ENCODE measurements around the gene CLEC11A.
"Not testable (repeated sequence)": the region's sequence is repeated elsewhere in the genome, so short reads cannot be mapped to it uniquely, and the experiment has no call there.

The CLEC11A gene

DNA sequence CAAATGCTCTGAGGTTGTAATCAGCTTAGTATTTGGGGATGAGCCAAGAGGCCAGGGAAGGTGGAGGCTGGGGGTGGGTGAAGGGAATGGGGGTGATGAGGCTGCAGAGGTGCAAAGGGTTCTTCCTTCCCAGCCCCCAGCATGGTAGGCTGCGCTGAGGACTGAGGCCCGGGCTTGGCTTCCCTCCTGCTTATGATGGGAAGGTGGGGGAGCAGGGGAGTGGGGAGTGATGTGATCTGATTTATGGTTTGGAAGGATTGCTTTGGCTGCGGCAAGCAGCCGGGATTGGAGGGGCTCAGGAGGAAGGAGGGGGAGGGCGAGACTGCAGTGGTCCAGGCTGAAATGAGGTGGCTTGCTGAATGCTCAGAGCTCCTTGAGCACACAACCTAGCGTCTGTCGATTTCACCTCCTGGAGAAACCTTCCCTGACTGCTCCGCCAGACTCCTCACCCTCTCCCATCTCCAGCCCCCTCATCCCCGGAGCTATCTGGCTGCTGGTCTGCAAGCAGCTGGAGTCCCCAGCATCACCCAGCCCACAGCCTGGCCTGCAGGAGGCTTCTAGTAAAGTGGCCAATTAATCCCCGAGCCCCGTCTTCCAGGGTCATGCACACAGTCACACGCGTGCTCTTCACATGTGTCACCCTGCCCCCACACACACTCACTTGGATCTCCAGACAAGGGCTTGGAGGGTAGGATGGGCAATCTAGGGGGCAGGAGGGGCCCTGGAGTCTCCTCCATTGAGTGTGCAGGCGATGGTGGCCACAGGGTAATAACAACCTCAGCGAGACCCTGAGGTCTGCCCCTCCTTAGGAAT is 757 bp upstream of the CLEC11A start:
- no peak for DNase-seq (ENCODE audit: low spot score)

DNA sequence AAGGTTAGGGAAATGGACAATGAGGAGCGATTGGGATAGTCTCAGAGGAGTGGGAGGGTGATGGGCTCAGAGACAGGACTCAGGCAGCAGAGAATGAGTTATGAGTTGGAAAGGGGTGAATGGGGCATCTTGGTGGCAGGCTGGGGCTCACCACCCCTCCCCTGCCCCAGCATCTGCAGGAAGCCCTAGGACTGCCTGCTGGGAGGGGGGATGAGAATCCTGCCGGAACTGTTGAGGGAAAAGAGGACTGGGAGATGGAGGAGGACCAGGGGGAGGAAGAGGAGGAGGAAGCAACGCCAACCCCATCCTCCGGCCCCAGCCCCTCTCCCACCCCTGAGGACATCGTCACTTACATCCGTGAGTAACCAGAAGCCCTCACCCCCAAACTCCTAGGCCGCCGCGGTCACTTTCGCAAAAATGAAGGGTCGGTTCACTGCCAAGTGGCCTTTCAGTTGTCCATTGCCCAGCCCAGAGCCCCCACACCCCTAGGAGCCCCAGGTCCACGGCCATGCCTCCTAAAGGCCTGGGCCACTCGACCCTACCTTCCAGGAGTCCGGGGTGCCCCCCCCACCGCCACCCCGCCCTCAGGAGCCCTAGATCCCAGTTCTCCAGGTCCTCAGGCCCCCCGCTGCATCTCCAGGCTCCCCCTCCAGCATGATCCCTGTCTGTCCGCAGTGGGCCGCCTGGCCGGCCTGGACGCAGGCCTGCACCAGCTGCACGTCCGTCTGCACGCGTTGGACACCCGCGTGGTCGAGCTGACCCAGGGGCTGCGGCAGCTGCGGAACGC is 764 bp downstream of the CLEC11A start:
- DNase-seq (ENCODE audit: low spot score), result no peak

- peak; percentile 82 for DNase-seq (ENCODE audit: low spot score)
Measured at GRCh38 chr19:50724522-50725217, 1.5 kb downstream of the CLEC11A start.

GRCh38 chr19:50725218-50725910 is 2.2 kb downstream of the CLEC11A start:
- DNase-seq (ENCODE audit: low spot score), result no peak

DNA sequence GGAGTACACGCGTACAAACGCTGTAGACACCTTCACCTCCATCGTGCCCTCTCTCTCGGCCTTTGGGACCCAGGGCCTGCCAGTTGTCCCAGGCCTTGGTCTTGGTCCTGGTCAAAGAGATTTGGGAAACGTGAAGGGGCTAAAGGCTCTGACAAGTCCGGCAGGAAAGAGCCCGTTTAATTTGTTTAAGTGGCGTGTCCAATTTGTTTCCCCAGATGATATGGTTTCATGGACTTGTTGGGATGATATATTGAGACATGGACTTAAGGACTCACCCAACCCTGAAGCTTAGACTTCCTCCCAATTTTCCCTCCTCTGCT is 2.7 kb downstream of the CLEC11A start:
- no peak for DNase-seq (ENCODE audit: low spot score)

GRCh38 chr19:50728084-50728737 is 5.0 kb downstream of the CLEC11A start:
- DNase-seq (ENCODE audit: low spot score), result no peak

DNA sequence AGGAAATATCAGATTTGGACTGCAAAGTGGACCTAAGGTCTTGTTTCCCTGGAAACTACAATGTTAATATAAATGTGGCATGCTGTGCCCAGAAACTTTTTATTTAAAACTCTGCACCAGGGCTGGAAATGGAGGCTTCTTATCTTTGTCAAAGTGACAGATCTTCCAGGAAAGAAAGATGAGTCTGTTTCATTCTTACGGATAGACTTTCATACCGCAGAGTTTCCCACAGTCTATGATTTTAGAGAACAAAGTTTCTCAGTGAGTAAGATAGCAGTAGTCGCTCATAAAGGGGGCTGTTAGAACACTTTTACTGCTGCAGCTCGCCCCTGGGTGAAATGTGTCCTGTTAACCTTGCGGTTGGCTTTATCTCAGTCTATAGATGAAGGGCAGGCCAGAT is 6.7 kb downstream of the CLEC11A start:
- no peak for DNase-seq (ENCODE audit: low spot score)

DNA sequence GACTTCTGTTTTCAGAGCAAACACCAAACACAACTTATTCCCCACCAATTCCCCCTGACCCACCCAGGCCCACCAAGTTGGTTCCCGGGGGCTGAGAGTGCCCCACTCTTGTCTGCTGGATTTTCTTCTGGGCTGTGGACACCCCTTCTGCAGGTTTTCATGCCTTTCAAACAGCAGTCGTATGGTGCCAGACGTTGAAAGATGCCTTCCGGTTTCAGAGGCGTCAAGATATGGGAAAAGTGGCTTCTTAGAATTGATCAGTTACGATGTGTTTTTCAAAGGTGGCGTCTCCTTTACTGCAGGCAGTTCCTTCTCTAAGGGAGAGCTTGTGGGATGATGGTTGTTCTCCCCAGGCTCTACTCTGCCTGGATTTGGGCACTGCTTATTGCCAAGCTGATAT is 12.7 kb downstream of the CLEC11A start:
- no peak for DNase-seq (ENCODE audit: low spot score)

- no peak for DNase-seq (ENCODE audit: low spot score)
Measured at GRCh38 chr19:50736338-50736737, 13.2 kb downstream of the CLEC11A start.

GRCh38 chr19:50739132-50739913 is 16.2 kb downstream of the CLEC11A start:
- DNase-seq (ENCODE audit: low spot score), result no peak

- DNase-seq (ENCODE audit: low spot score), result no peak
Measured at GRCh38 chr19:50739914-50740426, 16.8 kb downstream of the CLEC11A start.

DNA sequence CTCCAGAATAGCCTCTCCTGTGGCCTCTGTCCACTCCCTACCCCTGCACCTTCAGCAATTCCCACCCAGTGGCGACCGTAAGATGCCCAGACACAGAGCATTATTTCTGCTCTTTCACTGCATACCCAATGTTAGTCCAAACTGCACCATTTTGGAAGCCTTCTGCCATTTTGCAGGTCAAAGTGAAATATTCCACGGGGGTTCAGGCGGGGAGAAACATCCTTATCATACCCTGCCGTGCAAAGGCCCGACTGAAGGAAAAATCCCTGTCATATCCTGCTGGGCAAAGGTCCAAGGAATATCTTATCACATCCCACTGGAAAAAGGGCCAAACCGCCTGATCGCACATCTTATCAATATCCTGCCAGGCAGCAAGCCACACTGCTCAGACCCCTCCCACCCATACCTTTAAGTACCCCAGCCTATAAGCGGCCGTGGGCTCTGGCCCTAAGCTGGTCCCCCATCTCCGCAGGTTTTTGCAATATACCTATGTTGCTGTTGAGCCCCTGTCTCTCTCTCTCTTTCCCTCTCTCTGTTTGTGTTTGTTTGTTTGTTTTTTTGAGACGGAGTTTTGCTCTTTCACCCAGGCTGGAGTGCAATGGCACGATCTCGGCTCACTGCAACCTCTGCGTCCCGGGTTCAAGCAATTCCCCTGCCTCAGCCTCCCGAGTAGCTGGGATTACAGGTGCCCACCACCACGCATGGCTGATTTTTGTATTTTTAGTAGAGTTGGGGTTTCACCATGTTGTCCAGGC is 18.2 kb downstream of the CLEC11A start:
- DNase-seq (ENCODE audit: low spot score), result no peak

- DNase-seq (ENCODE audit: low spot score), result no peak
Measured at GRCh38 chr19:50743537-50743936, 20.4 kb downstream of the CLEC11A start.

DNA sequence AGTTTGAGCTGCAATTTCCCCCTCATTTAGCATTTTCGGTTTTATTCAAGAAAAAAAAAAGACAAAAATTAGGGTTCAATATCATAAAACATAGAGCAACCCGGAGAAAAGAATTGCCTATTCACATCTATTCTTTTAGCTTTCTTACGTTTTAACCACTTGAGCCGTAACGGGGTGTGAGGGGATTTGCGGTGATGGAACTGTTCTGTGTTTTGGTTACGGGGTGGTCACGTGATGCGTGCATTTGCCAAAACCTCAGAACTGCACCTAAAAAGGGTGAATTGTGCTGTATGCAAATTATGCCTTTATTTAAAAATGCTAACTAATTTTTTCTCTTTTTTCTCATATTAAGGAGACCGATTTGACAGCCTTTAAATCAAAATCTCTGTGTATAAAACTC is 22.1 kb downstream of the CLEC11A start:
- DNase-seq (ENCODE audit: low spot score), result no peak

- DNase-seq (ENCODE audit: low spot score), result not testable (repeated sequence)
Measured at GRCh38 chr19:50747141-50747540, 24.0 kb downstream of the CLEC11A start.

- DNase-seq (ENCODE audit: low spot score), result no peak
Measured at GRCh38 chr19:50749490-50749889, 26.3 kb downstream of the CLEC11A start.

DNA sequence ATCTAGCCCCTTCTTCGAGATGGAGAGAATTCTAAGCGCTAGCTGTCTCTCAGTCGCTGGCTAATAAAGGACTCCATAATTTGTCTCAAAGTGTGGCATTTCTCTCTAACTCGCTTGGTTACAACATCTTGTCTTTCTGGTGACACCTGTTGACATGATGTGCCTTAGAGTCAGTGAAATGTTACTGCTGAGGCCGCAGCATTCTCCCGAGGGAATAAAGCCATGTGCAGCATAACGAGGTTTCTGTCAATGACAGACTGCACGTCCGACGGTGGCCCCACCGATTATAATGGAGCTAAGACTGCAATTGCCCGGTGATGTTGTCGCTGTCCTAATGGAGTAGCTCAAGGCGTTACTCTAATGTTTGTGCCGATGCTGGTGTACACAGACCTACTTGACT is 26.8 kb downstream of the CLEC11A start:
- no peak for DNase-seq (ENCODE audit: low spot score)

GRCh38 chr19:50753879-50754278 is 30.7 kb downstream of the CLEC11A start:
- DNase-seq (ENCODE audit: low spot score), result no peak

DNA sequence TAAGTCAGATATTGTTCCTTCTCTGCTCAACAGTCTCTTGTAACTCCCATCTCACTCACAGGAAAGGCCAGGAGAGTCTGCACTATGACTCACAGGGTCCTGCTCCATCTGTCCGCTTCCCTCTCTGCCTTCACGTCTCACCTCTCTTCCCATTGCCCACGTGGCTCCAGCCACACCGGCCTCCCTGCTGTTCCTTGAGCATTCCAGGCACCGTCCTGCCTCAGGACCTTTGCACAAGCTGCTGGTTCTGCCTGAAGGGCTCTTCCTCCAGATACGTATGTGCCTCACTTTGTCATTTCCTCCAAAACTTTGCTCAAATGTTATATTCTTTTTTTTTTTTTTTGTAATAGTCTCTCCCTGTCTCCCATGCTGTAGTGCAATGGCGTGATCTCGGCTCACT is 33.1 kb downstream of the CLEC11A start:
- DNase-seq (ENCODE audit: low spot score), result not testable (repeated sequence)

GRCh38 chr19:50757624-50758023 is 34.5 kb downstream of the CLEC11A start:
- not testable (repeated sequence) for DNase-seq (ENCODE audit: low spot score)

Data from HuH-7 (cell line).